Central memory CD4-positive, alpha-beta T cell (primary cell): ENCODE data around the gene LURAP1L.

ENCODE experiments used
- DNase-seq: peaks from one replicate; pipeline ENCODE4 v3.0.0; 2022

LURAP1L gene

GRCh38 chr9:12813960-12814876, 39.4 kb downstream of the LURAP1L start:
- no peak for DNase-seq

- no peak for DNase-seq
These were observed 40.0 kb downstream of the LURAP1L start for GRCh38 chr9:12814877-12815237.

GRCh38 chr9:12815888-12816287, 41.1 kb downstream of the LURAP1L start:
- DNase-seq = no peak

GRCh38 chr9:12816656-12817101, 41.9 kb downstream of the LURAP1L start:
- DNase-seq = no peak

GRCh38 chr9:12817702-12818101, 42.9 kb downstream of the LURAP1L start:
- DNase-seq = no peak

GRCh38 chr9:12818431-12819000, 43.7 kb downstream of the LURAP1L start:
- DNase-seq = no peak

GRCh38 chr9:12819436-12820185, 44.8 kb downstream of the LURAP1L start:
- DNase-seq = no peak

- DNase-seq = no peak
These were observed 47.3 kb downstream of the LURAP1L start for GRCh38 chr9:12822111-12822510.

- DNase-seq = no peak
These were observed 52.2 kb downstream of the LURAP1L start for GRCh38 chr9:12826924-12827565.

GRCh38 chr9:12833701-12834100, 58.9 kb downstream of the LURAP1L start:
- DNase-seq = no peak

- DNase-seq = no peak
These were observed 63.7 kb downstream of the LURAP1L start for GRCh38 chr9:12838546-12838945.

- no peak for DNase-seq
These were observed 68.9 kb downstream of the LURAP1L start for GRCh38 chr9:12843735-12844134.

- no peak for DNase-seq
These were observed 71.2 kb downstream of the LURAP1L start for GRCh38 chr9:12846035-12846434.

- DNase-seq = no peak
These were observed 72.7 kb downstream of the LURAP1L start for GRCh38 chr9:12847561-12847960.

GRCh38 chr9:12849486-12850003, 74.7 kb downstream of the LURAP1L start:
- DNase-seq = no peak

GRCh38 chr9:12851341-12852090, 76.7 kb downstream of the LURAP1L start:
- DNase-seq = no peak

- no peak for DNase-seq
These were observed 78.2 kb downstream of the LURAP1L start for GRCh38 chr9:12853051-12853450.

- DNase-seq = no peak
These were observed 79.4 kb downstream of the LURAP1L start for GRCh38 chr9:12854221-12854620.

- DNase-seq = no peak
These were observed 80.2 kb downstream of the LURAP1L start for GRCh38 chr9:12855066-12855465.

- no peak for DNase-seq
These were observed 81.8 kb downstream of the LURAP1L start for GRCh38 chr9:12856603-12857002.

GRCh38 chr9:12859704-12860251, 85.0 kb downstream of the LURAP1L start:
- DNase-seq = no peak

- DNase-seq = no peak
These were observed 86.2 kb downstream of the LURAP1L start for GRCh38 chr9:12860998-12861397.
